Measurements from ENCODE around the gene GRIN2A. TPM values are rescaled to one million over a fixed set of nuclear protein-coding genes. Genes with fewer than 3 reads are reported as not detected.

Gene GRIN2A
- total and polyA plus RNA-seq, 8 donors = 0.03 to 0.96 (median 0.26) TPM

DNA sequence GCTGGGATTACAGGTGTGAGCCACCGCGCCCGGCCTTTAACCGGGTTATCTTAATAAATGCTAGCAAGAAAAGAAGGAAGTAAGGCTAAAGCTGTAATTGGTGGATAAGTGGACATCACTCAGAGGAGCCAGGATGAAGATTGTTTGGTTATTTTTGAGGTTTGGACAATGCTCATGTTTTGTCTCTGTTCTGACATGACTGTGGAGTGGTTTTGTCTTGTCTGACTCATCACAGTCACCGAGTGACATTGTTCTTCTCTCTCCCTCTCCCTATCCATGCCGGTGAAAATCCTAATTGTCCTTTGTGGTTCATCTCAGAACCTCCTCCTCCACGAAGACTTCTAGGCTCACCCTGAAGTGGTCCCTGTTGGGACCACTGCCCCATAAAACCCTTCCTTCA, 23.5 kb upstream of the GRIN2A start:
- Histone ChIP-seq H3K4me3 (no peak overlapping the region), H3K27me3 (no peaks in the 10 kb centered on the region), H3K4me1 (no peaks in the 10 kb centered on the region), H3K27ac (no peak overlapping the region), H3K36me3 (no peaks in the 10 kb centered on the region), H3K9me3 (peaks cover 0 to 5% of the 10 kb centered on the region in 2 donors)
- no peak for TF ChIP-seq CTCF (IDR thresholded peaks at IDR 0.05)
- DNase-seq = no peak
- intact Hi-C loops (cut with DNase I) = no loop called here
- ATAC-seq = no peak

- no peak overlapping the region for H3K4me3 ChIP-seq
- H3K4me1 ChIP-seq = no peaks in the 10 kb centered on the region
- H3K36me3 ChIP-seq = no peaks in the 10 kb centered on the region
- intact Hi-C loops (cut with DNase I) = no loop called here
- H3K27ac ChIP-seq = no peak overlapping the region
- ATAC-seq (no peak), DNase-seq (no peak)
- no peak for TF ChIP-seq CTCF (IDR thresholded peaks at IDR 0.05)
- H3K9me3 ChIP-seq = peaks cover 0 to 5% of the 10 kb centered on the region in 2 donors
- no peaks in the 10 kb centered on the region for H3K27me3 ChIP-seq
Measured at GRCh38 chr16:10202649-10203048, 20.4 kb upstream of the GRIN2A start.

- no peak for TF ChIP-seq CTCF (IDR thresholded peaks at IDR 0.05)
- H3K4me3 ChIP-seq = no peak overlapping the region
- ATAC-seq (no peak), DNase-seq (no peak)
- H3K36me3 ChIP-seq = no peaks in the 10 kb centered on the region
- H3K27me3 ChIP-seq = no peaks in the 10 kb centered on the region
- H3K27ac ChIP-seq = no peak overlapping the region
- H3K9me3 ChIP-seq = peaks cover 0 to 5% of the 10 kb centered on the region in 2 donors
- intact Hi-C loops (cut with DNase I) = no loop called here
- no peaks in the 10 kb centered on the region for H3K4me1 ChIP-seq
Measured at GRCh38 chr16:10200637-10201586, 18.7 kb upstream of the GRIN2A start.

DNA sequence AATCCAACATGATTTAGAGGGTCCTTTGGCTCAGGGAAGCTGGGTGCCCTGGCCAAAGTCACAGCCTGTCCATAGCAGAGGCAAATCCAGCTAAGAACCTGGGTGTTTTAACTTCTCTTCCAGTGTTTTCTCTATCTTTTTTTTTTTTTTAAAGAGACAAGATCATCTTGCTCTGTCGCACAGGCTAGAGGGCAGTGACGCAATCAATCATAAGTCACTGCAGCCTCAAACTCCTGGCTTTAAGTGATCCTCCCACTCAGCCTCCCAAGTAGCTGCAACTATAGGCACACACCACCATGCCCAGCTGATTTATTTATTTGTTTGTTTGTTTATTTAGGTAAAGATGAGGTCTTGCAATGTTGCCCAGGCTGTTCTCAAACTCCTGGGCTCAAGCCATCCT, 14.8 kb upstream of the GRIN2A start:
- no peak for TF ChIP-seq CTCF (IDR thresholded peaks at IDR 0.05)
- ATAC-seq = no peak

GRCh38 chr16:10191096-10191495, 8.9 kb upstream of the GRIN2A start:
- no peak overlapping the region for H3K4me3 ChIP-seq
- intact Hi-C loops (cut with DNase I) = no loop called here
- peaks cover 0 to 11% of the 10 kb centered on the region in 2 donors for H3K27me3 ChIP-seq

More for the DNA sequence above, 14.8 kb upstream of the GRIN2A start:
- H3K9me3 ChIP-seq = no peaks in the 10 kb centered on the region
- no peak overlapping the region for H3K4me3 ChIP-seq
- H3K4me1 ChIP-seq = no peaks in the 10 kb centered on the region
- no peak overlapping the region for H3K27ac ChIP-seq
- no peaks in the 10 kb centered on the region for H3K36me3 ChIP-seq
- H3K27me3 ChIP-seq = no peaks in the 10 kb centered on the region
- no peak for DNase-seq
- intact Hi-C loops (cut with DNase I) = no loop called here

More at GRCh38 chr16:10191096-10191495, 8.9 kb upstream of the GRIN2A start:
- ATAC-seq (no peak), DNase-seq (no peak)
- H3K36me3 ChIP-seq = no peaks in the 10 kb centered on the region
- H3K27ac ChIP-seq = no peak overlapping the region
- H3K9me3 ChIP-seq = no peaks in the 10 kb centered on the region
- H3K4me1 ChIP-seq = no peaks in the 10 kb centered on the region
- no peak for TF ChIP-seq CTCF (IDR thresholded peaks at IDR 0.05)

Measured in left lung (tissue), 10 donors.